Esophagus muscularis mucosa (tissue), 4 donors: ENCODE measurements around the gene XRCC4. TPM values are rescaled to one million over a fixed set of nuclear protein-coding genes. Genes with fewer than 3 reads are reported as not detected.

ENCODE experiments used
- DNase-seq: peaks from one replicate; pipeline ENCODE4 v3.0.0-alpha.2; 2017; ENCODE audit errors: extremely low spot score
- H3K27ac ChIP-seq, 4 donors: fragments of 200-600 bp; sonication (generic); replicated peaks in 1 of 4; 1 replicate in 3 of 4; 2 replicates in 1 of 4; pipeline ENCODE4 v1.5.1; 2016 to 2019; ENCODE audit warnings: mild to moderate bottlenecking in 1 of 4
- H3K27me3 ChIP-seq, 4 donors: fragments of 200-600 bp; sonication (generic); one replicate each; pipeline versions ENCODE4 v1.5.1 to v1.6.0; 2016 to 2019
- H3K36me3 ChIP-seq, 4 donors: fragments of 200-600 bp; sonication (generic); one replicate each; pipeline ENCODE4 v1.5.1; 2016 to 2019
- H3K4me1 ChIP-seq, 4 donors: fragments of 200-600 bp; sonication (generic); one replicate each; pipeline ENCODE4 v1.5.1; 2016 to 2019
- H3K4me3 ChIP-seq, 4 donors: fragments of 200-600 bp; sonication (generic); 1 replicate in 2 of 4; 2 replicates in 2 of 4; pipeline ENCODE4 v1.5.1; 2016 to 2019; ENCODE audit warnings: mild to moderate bottlenecking in 4 of 4, moderate library complexity in 1 of 4
- H3K9me3 ChIP-seq, 4 donors: fragments of 200-600 bp; sonication (generic); 1 replicate in 3 of 4; 2 replicates in 1 of 4; pipeline ENCODE4 v1.5.1; 2016 to 2019
- CTCF ChIP-seq, 3 experiments: fragments of 200-600 bp in 2 of 3; fragments of 450-650 bp in 1 of 3; sonication (generic) in 2 of 3; IDR thresholded peaks; one replicate each; pipeline ENCODE4 v1.5.1; 2017 to 2019; ENCODE audit warnings: antibody characterized with exemption in 3 of 3, mild to moderate bottlenecking in 2 of 3, moderate library complexity in 1 of 3
- EP300 ChIP-seq: sonication (generic); formaldehyde crosslinking; IDR thresholded peaks from one replicate; pipeline ENCODE4 v1.6.1; 2017; ENCODE audit warnings: antibody characterized with exemption
- POLR2A ChIP-seq: fragments of 450-650 bp; IDR thresholded peaks from one replicate; pipeline ENCODE4 v1.6.1; 2017; ENCODE audit warnings: antibody characterized with exemption, moderate library complexity, mild to moderate bottlenecking, low read depth
- POLR2AphosphoS5 ChIP-seq, 2 donors: sonication (generic); formaldehyde crosslinking; IDR thresholded peaks; one replicate each; pipeline ENCODE4 v1.6.1; 2017; ENCODE audit warnings: antibody characterized with exemption in 2 of 2
- WGBS: methylation state at CpG from one replicate; pipeline ENCODE4 v1.1.5; 2018; 5-methylcytosine and 5-hydroxymethylcytosine counted together
- intact Hi-C: fragments of 100-400 bp; cut with DNase I; formaldehyde crosslinking; loops from one replicate; pipeline ENCODE4 v1.15.1; 2023
- total RNA-seq, 4 donors: library from RNA; depleted of rRNA; stranded (reverse); fragments of >200 nt; gene quantifications; one replicate each; pipeline versions ENCODE4 v1.1.0 to v1.2.1, GENCODE V29; 2016

XRCC4 gene
- total RNA-seq, 4 donors from 2014 or later, result 4.5 to 7.1 (median 5.3) TPM

GRCh38 chr5:83115816-83116215 lies 38.5 kb downstream of the XRCC4 start:
- Histone ChIP-seq H3K36me3 (no peaks in the 10 kb centered on the region), H3K27ac (no peak overlapping the region), H3K4me1 (no peaks in the 10 kb centered on the region), H3K4me3 (no peak overlapping the region), H3K27me3 (no peaks in the 10 kb centered on the region), H3K9me3 (no peaks in the 10 kb centered on the region)
- no peak for DNase-seq
- TF ChIP-seq EP300, result no peak
- no peak for TF ChIP-seq POLR2A
- TF ChIP-seq CTCF (IDR thresholded peaks at IDR 0.05), result no peak
- TF ChIP-seq POLR2AphosphoS5 (IDR thresholded peaks at IDR 0.05), result no peak
- 81% methylated on average over 1 of the region's 1 CpG for WGBS
- intact Hi-C loops, result no loop called here

- TF ChIP-seq POLR2AphosphoS5 (IDR thresholded peaks at IDR 0.05), result no peak
- no peak for TF ChIP-seq POLR2A
- TF ChIP-seq CTCF (IDR thresholded peaks at IDR 0.05), result no peak
- no peak for TF ChIP-seq EP300
- H3K36me3 ChIP-seq, result no peaks in the 10 kb centered on the region
- no peaks in the 10 kb centered on the region for H3K9me3 ChIP-seq
- H3K4me3 ChIP-seq, result no peak overlapping the region
- intact Hi-C loops, result no loop called here
- H3K4me1 ChIP-seq, result no peaks in the 10 kb centered on the region
- 75% methylated on average over 1 of the region's 1 CpG for WGBS
- H3K27ac ChIP-seq, result no peak overlapping the region
- no peaks in the 10 kb centered on the region for H3K27me3 ChIP-seq
- no peak for DNase-seq
Observed at GRCh38 chr5:83118471-83118870, 41.1 kb downstream of the XRCC4 start.

- Histone ChIP-seq H3K36me3 (no peaks in the 10 kb centered on the region), H3K4me3 (no peak overlapping the region), H3K27me3 (no peaks in the 10 kb centered on the region), H3K9me3 (no peaks in the 10 kb centered on the region), H3K4me1 (no peaks in the 10 kb centered on the region), H3K27ac (no peak overlapping the region)
- 84% methylated on average over 1 of the region's 1 CpG for WGBS
- intact Hi-C loops, result no loop called here
- TF ChIP-seq POLR2A (no peak), EP300 (no peak), POLR2AphosphoS5 (IDR thresholded peaks at IDR 0.05) (no peak), CTCF (IDR thresholded peaks at IDR 0.05) (no peak)
- DNase-seq, result no peak
Observed at GRCh38 chr5:83118976-83119375, 41.6 kb downstream of the XRCC4 start.

- DNase-seq, result no peak
- Histone ChIP-seq H3K27ac (no peak overlapping the region), H3K27me3 (no peaks in the 10 kb centered on the region), H3K4me1 (no peaks in the 10 kb centered on the region), H3K36me3 (no peaks in the 10 kb centered on the region), H3K9me3 (no peaks in the 10 kb centered on the region), H3K4me3 (no peak overlapping the region)
- no peak for TF ChIP-seq POLR2A
- WGBS, result 96% methylated on average over 1 of the region's 1 CpG
- intact Hi-C loops, result no loop called here
Observed at GRCh38 chr5:83124593-83124992, 47.2 kb downstream of the XRCC4 start.

- WGBS, result 97% methylated on average over 7 of the region's 7 CpGs
- Histone ChIP-seq H3K9me3 (no peaks in the 10 kb centered on the region), H3K27ac (no peak overlapping the region), H3K4me3 (no peak overlapping the region), H3K27me3 (no peaks in the 10 kb centered on the region), H3K36me3 (no peaks in the 10 kb centered on the region), H3K4me1 (no peaks in the 10 kb centered on the region)
- intact Hi-C loops, result no loop called here
- DNase-seq, result no peak
- TF ChIP-seq POLR2A (no peak), CTCF (IDR thresholded peaks at IDR 0.05) (no peak), POLR2AphosphoS5 (IDR thresholded peaks at IDR 0.05) (no peak), EP300 (no peak)
Observed at GRCh38 chr5:83125560-83125959, 48.2 kb downstream of the XRCC4 start.
